Endothelial cell of umbilical vein (primary cell): ENCODE results near the gene OLFM2. TPM values are rescaled to one million over a fixed set of nuclear protein-coding genes. Genes with fewer than 3 reads are reported as not detected.
"Not testable (repeated sequence)": the region's sequence is repeated elsewhere in the genome, so short reads cannot be mapped to it uniquely, and the experiment has no call there.

Experiments
- BruUV-seq: library from RNA; stranded (reverse); fragments of 400-500 nt; replicated peaks from 2 replicates; lab custom pipeline; 2021; lab: Mats Ljungman, UMichigan
- CTCF ChIA-PET: fragments of 300-600, 350-600 bp; sonication (Branson Sonifier 250); formaldehyde crosslinking; loops from one replicate; lab custom pipeline; 2021; ENCODE audit warnings: antibody characterized with exemption, inconsistent platforms; lab: Charles Lee
- POLR2A ChIA-PET: fragments of 300-600, 350-600 bp; sonication (Branson Sonifier 250); formaldehyde crosslinking; loops from one replicate; lab custom pipeline; 2021; ENCODE audit warnings: antibody characterized with exemption, inconsistent platforms; lab: Charles Lee
- DNase-seq: peaks from one replicate; pipeline ENCODE4 v3.0.0-alpha.2; 2011; ENCODE audit warnings: low read depth, low spot score
- FAIRE-seq: peaks from 2 replicates; lab custom pipeline; 2011; peaks lifted over from hg19 to GRCh38; lab: Jason Lieb, UNC
- H2AFZ ChIP-seq: 2 replicates; pipeline ENCODE4 v1.6.0; 2012; ENCODE audit warnings: low read depth, low read length, control low read depth, inconsistent platforms
- H3K27ac ChIP-seq: 2 replicates; pipeline ENCODE4 v1.5.1; 2011; ENCODE audit warnings: low read depth, mild to moderate bottlenecking, control low read depth, low read length, moderate library complexity; ENCODE audit not compliant: insufficient read depth
- H3K27me3 ChIP-seq, 2 experiments: 2 replicates each; pipeline versions ENCODE4 v1.6.0 to v1.6.1; 2011; ENCODE audit warnings: low read length in 2 of 2, mixed read lengths in 1 of 2; ENCODE audit not compliant: control insufficient read depth in 2 of 2, insufficient read depth in 2 of 2
- H3K36me3 ChIP-seq, 2 experiments: 2 replicates in 1 of 2; 3 replicates in 1 of 2; pipeline ENCODE4 v1.5.1; 2011; ENCODE audit warnings: low read length in 2 of 2, mild to moderate bottlenecking in 1 of 2, moderate library complexity in 1 of 2; ENCODE audit not compliant: control insufficient read depth in 2 of 2, insufficient read depth in 2 of 2; ENCODE audit errors: extremely low read depth in 1 of 2
- H3K4me1 ChIP-seq: 3 replicates; pipeline ENCODE4 v1.5.1; 2011; ENCODE audit warnings: mild to moderate bottlenecking, low read length; ENCODE audit not compliant: control insufficient read depth, insufficient read depth; ENCODE audit errors: extremely low read depth
- H3K4me2 ChIP-seq: 2 replicates; pipeline ENCODE4 v1.6.1; 2011; ENCODE audit warnings: low read length, control low read depth, mixed read lengths; ENCODE audit not compliant: insufficient read depth
- H3K4me3 ChIP-seq, 3 experiments: fragments of 200-600 bp in 1 of 3; sonication (generic), shearing (Covaris generic) in 1 of 3; replicated peaks in 1 of 3; 2 replicates each; pipeline ENCODE4 v1.5.1; 2011 to 2016; ENCODE audit warnings: control low read depth in 3 of 3, low read length in 3 of 3, mild to moderate bottlenecking in 2 of 3, inconsistent platforms in 1 of 3, low read depth in 1 of 3, moderate library complexity in 1 of 3; ENCODE audit not compliant: insufficient read depth in 1 of 3
- H3K79me2 ChIP-seq: 2 replicates; pipeline ENCODE4 v1.6.0; 2012; ENCODE audit warnings: low read length, inconsistent platforms; ENCODE audit not compliant: control insufficient read depth, insufficient read depth
- H3K9ac ChIP-seq: replicated peaks from 2 replicates; pipeline ENCODE3; 2011; ENCODE audit warnings: low read length, control low read depth; ENCODE audit not compliant: insufficient read depth; ENCODE audit errors: extremely low read depth
- H3K9me1 ChIP-seq: replicated peaks from 3 replicates; pipeline ENCODE4 v1.6.0; 2011; ENCODE audit warnings: mild to moderate bottlenecking, low read length; ENCODE audit not compliant: control insufficient read depth, insufficient read depth; ENCODE audit errors: extremely low read depth
- H3K9me3 ChIP-seq: replicated peaks from 2 replicates; pipeline ENCODE4 v1.5.1; 2012; ENCODE audit warnings: low read length, inconsistent platforms; ENCODE audit not compliant: control insufficient read depth, insufficient read depth
- H4K20me1 ChIP-seq: replicated peaks from 2 replicates; pipeline ENCODE3; 2011; ENCODE audit warnings: mild to moderate bottlenecking, low read length; ENCODE audit not compliant: control insufficient read depth, insufficient read depth; ENCODE audit errors: extremely low read depth
- CTCF ChIP-seq, 2 donors: IDR thresholded peaks; 1 replicate in 1 of 2; 2 replicates in 1 of 2; pipeline ENCODE4 v1.5.1; 2011; ENCODE audit warnings: low read length in 2 of 2, mild to moderate bottlenecking in 2 of 2, moderate library complexity in 2 of 2, control low read depth in 1 of 2, inconsistent platforms in 1 of 2, low read depth in 1 of 2; ENCODE audit not compliant: insufficient read depth in 1 of 2; ENCODE audit errors: extremely low read depth in 1 of 2
- EZH2 ChIP-seq: IDR thresholded peaks from 2 replicates; pipeline ENCODE4 v1.6.1; 2012; ENCODE audit warnings: borderline replicate concordance, low read depth, mild to moderate bottlenecking, moderate library complexity, low read length, inconsistent platforms; ENCODE audit not compliant: severe bottlenecking
- FOS ChIP-seq: IDR thresholded peaks from 2 replicates; pipeline ENCODE4 v1.6.1; 2011; ENCODE audit warnings: mild to moderate bottlenecking, low read length, moderate library complexity, borderline replicate concordance; ENCODE audit not compliant: insufficient read depth
- GATA2 ChIP-seq: IDR thresholded peaks from 2 replicates; pipeline ENCODE4 v1.7.0; 2011; ENCODE audit warnings: low read depth, mild to moderate bottlenecking, moderate library complexity, mixed read lengths, low read length; ENCODE audit not compliant: insufficient read length, insufficient read depth
- JUN ChIP-seq: IDR thresholded peaks from 2 replicates; pipeline ENCODE4 v1.6.1; 2011; ENCODE audit warnings: borderline replicate concordance, low read depth; ENCODE audit not compliant: insufficient read length, insufficient read depth
- MAX ChIP-seq: IDR thresholded peaks from 2 replicates; pipeline ENCODE4 v1.6.1; 2011; ENCODE audit not compliant: insufficient read depth, insufficient read length
- MYC ChIP-seq: IDR thresholded peaks from one replicate; pipeline ENCODE4 v1.6.1; 2011; ENCODE audit warnings: mild to moderate bottlenecking, low read depth, low read length
- POLR2A ChIP-seq: IDR thresholded peaks from 2 replicates; pipeline ENCODE4 v1.6.1; 2012; ENCODE audit warnings: low read depth, mild to moderate bottlenecking, control low read depth, low read length
- POLR2AphosphoS5 ChIP-seq: IDR thresholded peaks from 2 replicates; pipeline ENCODE4 v1.6.1; 2012; ENCODE audit warnings: low read depth, mild to moderate bottlenecking, control low read depth, low read length, moderate library complexity; ENCODE audit not compliant: insufficient read depth
- dilution Hi-C: fragments of 300-500 bp; cut with MboI; formaldehyde crosslinking; loops from one replicate; pipeline ENCODE4 v1.15.0; 2019; ENCODE audit warnings: low sequenced_read_pairs; ENCODE audit not compliant: extremely low pct_ligation_motif_present
- intact Hi-C: fragments of 100-400 bp; cut with micrococcal nuclease; formaldehyde crosslinking; loops from one replicate; pipeline ENCODE4 v1.10.0; 2022
- polyA plus RNA-seq, 4 experiments: library from polyadenylated mRNA; depleted of rRNA in 3 of 4; stranded (reverse) in 3 of 4; unstranded in 1 of 4; fragments of >200 nt; gene quantifications; 2 replicates each; pipeline versions ENCODE4 v1.2.1 to v1.2.3, GENCODE V29; 2011 to 2012; ENCODE audit warnings: missing spikeins in 1 of 4
- total RNA-seq: library from RNA; stranded (reverse); gene quantifications from 2 replicates; pipeline ENCODE4 v1.2.3, GENCODE V29; 2021

The OLFM2 gene
- total and polyA plus RNA-seq, 2 donors (not counting 3 experiments of a cell fraction or from before 2014, with no cell fraction given), result 0.91 to 1.9 TPM

- Histone ChIP-seq H2AFZ (no peak overlapping the region), H3K9me1 (no peaks in the 10 kb centered on the region), H3K4me3 (no peak overlapping the region), H3K36me3 (peaks cover 0 to 31% of the 10 kb centered on the region in 2 experiments), H3K9ac (no peak overlapping the region), H3K27ac (no peak overlapping the region), H3K27me3 (no peaks in the 10 kb centered on the region), H3K4me2 (no peak overlapping the region), H3K9me3 (no peaks in the 10 kb centered on the region), H3K79me2 (no peaks in the 10 kb centered on the region), H3K4me1 (no peaks in the 10 kb centered on the region), H4K20me1 (no peaks in the 10 kb centered on the region)
- intact Hi-C loops, result loop anchor here (5.0 kb wide), 1 partner anchor 710 kb away; no protein-coding TSS in a partner anchor
- BruUV-seq, result no TSS peak
- peak; percentile 60 for DNase-seq
- no peak for TF ChIP-seq POLR2A
- TF ChIP-seq MYC, result peak; percentile 40
- TF ChIP-seq CTCF (IDR thresholded peaks at IDR 0.05; ENCODE audit: extremely low read depth in 1 of 2, insufficient read depth in 1 of 2, low read depth in 1 of 2, low read length in 2 of 2), result peak; percentile 67
- TF ChIP-seq GATA2, result no peak
- no peak for TF ChIP-seq EZH2
- TF ChIP-seq FOS, result peak; percentile 52
- TF ChIP-seq POLR2AphosphoS5, result no peak
- peak; percentile 36 for TF ChIP-seq JUN
- TF ChIP-seq MAX, result peak; percentile 87
- ChIA-PET POLR2A (no interaction called here), CTCF (interaction anchor here (0.8 to 1.2 kb wide), 2 partner anchors 261 to 642 kb away, joined by 3 read pairs; no protein-coding TSS in a partner anchor)
- dilution Hi-C loops, result no loop called here
- peak; percentile 69 for FAIRE-seq
Measured at GRCh38 chr19:9847087-9847671, 89.1 kb downstream of the OLFM2 start.

GRCh38 chr19:9843626-9844273 lies 92.6 kb downstream of the OLFM2 start:
- H3K4me1 ChIP-seq, CTCF ChIA-PET, H3K9ac ChIP-seq, POLR2A ChIA-PET, H3K27me3 ChIP-seq, BruUV-seq, H3K9me1 ChIP-seq, H3K4me2 ChIP-seq, FAIRE-seq, H4K20me1 ChIP-seq, intact Hi-C loops, H2AFZ ChIP-seq, dilution Hi-C loops, H3K9me3 ChIP-seq, DNase-seq, H3K27ac ChIP-seq, H3K79me2 ChIP-seq, H3K4me3 ChIP-seq: not testable (repeated sequence)
- peaks cover 3 to 43% of the 10 kb centered on the region in 2 experiments for H3K36me3 ChIP-seq
